ENCODE measurements around the gene NKX6-1.

NKX6-1 gene

DNA sequence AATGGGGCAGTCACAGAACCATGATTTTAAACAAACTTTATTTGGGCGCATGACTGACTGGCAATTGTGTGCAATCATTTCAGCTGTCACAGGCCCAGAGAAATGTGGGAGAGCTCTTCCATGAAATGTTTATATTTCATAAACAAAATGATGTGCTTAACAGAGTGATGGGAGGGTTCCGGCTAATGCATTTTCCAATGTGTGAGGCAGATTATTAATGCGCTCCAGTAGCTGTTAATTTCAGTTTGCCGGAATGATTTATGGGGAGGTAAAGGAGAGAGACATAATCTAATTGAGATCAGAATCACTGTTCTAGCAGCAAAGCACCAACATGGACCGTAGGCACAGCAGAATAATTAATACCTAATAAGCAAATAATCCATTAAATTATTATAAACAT is 55.6 kb downstream of the NKX6-1 start:
- ATAC-seq (ENCODE audit: low read depth) (no peak), DNase-seq (ENCODE audit: low spot score) (no peak)
- TF ChIP-seq, protein P1, sequence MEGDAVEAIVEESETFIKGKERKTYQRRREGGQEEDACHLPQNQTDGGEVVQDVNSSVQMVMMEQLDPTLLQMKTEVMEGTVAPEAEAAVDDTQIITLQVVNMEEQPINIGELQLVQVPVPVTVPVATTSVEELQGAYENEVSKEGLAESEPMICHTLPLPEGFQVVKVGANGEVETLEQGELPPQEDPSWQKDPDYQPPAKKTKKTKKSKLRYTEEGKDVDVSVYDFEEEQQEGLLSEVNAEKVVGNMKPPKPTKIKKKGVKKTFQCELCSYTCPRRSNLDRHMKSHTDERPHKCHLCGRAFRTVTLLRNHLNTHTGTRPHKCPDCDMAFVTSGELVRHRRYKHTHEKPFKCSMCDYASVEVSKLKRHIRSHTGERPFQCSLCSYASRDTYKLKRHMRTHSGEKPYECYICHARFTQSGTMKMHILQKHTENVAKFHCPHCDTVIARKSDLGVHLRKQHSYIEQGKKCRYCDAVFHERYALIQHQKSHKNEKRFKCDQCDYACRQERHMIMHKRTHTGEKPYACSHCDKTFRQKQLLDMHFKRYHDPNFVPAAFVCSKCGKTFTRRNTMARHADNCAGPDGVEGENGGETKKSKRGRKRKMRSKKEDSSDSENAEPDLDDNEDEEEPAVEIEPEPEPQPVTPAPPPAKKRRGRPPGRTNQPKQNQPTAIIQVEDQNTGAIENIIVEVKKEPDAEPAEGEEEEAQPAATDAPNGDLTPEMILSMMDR (IDR thresholded peaks at IDR 0.05; ENCODE audit: poor library complexity, severe bottlenecking), result no peak
- Histone ChIP-seq H3K9me3 (ENCODE audit: severe bottlenecking) (no peaks in the 10 kb centered on the region), H3K27me3 (ENCODE audit: insufficient read depth, poor library complexity, severe bottlenecking) (peaks cover 21% of the 10 kb centered on the region), H3K36me3 (ENCODE audit: low read depth) (no peaks in the 10 kb centered on the region), H3K4me3 (ENCODE audit: severe bottlenecking) (no peak overlapping the region), H3K4me1 (ENCODE audit: insufficient read depth, poor library complexity, severe bottlenecking) (no peaks in the 10 kb centered on the region), H3K27ac (ENCODE audit: poor library complexity, severe bottlenecking) (no peak overlapping the region)

DNA sequence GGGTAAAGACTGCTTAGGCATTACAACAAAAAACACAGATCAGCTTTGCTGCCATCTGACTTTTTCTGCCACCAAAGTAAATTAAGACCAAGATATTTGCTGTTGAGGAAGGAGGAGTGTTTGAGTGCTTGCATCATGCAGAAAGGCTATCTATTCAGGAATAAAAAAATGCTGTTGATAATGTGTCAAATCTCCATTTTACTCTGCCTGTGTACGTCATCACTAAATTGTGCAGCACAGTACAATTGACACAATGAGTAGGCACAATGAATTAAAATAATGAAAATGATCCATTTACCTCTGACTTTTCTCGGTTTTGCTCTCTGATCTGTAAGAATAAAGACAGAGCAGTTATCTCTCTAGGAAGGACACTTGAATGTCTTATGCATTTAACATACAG is 56.3 kb downstream of the NKX6-1 start:
- no peak for ATAC-seq (ENCODE audit: low read depth)
- no peaks in the 10 kb centered on the region for H3K9me3 ChIP-seq (ENCODE audit: severe bottlenecking)
- TF ChIP-seq, protein P1 (IDR thresholded peaks at IDR 0.05; ENCODE audit: poor library complexity, severe bottlenecking), result no peak
- no peaks in the 10 kb centered on the region for H3K4me1 ChIP-seq (ENCODE audit: insufficient read depth, poor library complexity, severe bottlenecking)
- no peak overlapping the region for H3K4me3 ChIP-seq (ENCODE audit: severe bottlenecking)
- no peak overlapping the region for H3K27ac ChIP-seq (ENCODE audit: poor library complexity, severe bottlenecking)
- H3K27me3 ChIP-seq (ENCODE audit: insufficient read depth, poor library complexity, severe bottlenecking), result peaks cover 21% of the 10 kb centered on the region
- no peak for DNase-seq (ENCODE audit: low spot score)
- no peaks in the 10 kb centered on the region for H3K36me3 ChIP-seq (ENCODE audit: low read depth)

All from RWPE2 (cell line).